HG03342 (cell line): ENCODE data around the gene TOP2A.
"Not testable (repeated sequence)": the region's sequence is repeated elsewhere in the genome, so short reads cannot be mapped to it uniquely, and the experiment has no call there.

Experiments used
- ATAC-seq: cut with Tn5 transposase; IDR thresholded peaks from one replicate; pipeline ENCODE4 v1.9.1; 2021; ENCODE audit warnings: mild to moderate bottlenecking, moderate library complexity; ENCODE audit not compliant: unreplicated experiment

TOP2A gene

DNA sequence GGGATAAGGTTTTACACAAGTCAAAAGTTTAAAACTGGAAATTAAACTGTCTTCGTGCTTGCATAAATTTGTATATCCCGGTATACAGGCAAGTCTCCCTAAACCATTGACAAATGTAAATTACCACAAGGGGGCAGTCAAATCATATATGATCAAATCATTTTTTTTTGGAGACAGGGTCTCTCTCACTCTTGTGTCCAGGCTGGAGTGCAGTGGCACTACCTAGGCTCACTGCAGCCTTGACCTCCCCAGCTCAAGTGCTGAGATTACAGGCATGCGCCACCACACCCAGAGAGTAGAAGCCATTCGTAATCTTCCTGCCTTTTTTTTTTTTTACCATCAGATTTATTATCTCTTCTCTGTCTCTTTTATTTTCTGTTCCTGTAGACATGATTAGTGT, 18.5 kb downstream of the TOP2A start:
- ATAC-seq: no peak

- not testable (repeated sequence) for ATAC-seq
Observed at GRCh38 chr17:40386555-40386954, 31.1 kb downstream of the TOP2A start.

GRCh38 chr17:40382251-40382650, 35.4 kb downstream of the TOP2A start:
- no peak for ATAC-seq

DNA sequence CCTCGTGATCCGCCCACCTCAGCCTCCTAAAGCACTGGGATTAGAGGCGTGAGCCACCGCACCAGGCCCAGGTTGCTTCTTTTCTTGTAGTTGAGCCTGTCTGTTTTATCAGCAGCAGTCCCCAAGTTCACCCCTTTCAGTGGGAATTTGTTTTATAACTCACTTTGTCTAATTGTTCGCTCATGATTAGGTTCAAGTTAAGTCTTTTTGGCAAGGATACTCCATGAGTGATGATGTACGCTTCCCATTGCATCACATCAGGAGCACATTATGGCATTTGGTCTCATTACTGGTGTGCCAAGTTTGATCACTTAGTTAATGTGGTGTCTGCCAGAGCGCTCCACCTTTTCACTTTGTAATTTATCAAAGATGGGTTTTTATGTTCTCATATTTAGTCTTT, 38.7 kb downstream of the TOP2A start:
- no peak for ATAC-seq

DNA sequence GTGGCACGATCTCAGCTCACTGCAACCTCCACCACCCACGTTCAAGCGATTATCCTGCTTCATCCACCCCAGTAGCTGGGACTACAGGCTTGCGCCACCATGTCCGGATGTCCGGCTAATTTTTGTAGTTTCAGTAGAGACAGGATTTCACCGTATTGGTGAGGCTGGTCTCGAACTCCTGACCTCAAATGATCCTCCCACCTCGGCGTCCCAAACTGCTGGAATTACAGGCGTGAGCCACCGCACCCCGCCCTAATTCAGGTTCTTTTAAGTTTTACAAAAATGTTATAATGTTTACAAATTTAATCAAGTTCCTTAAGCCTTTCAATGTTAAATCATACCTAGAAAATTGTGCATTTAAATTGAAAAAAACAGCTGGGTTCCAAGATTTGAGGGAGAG, 39.9 kb downstream of the TOP2A start:
- ATAC-seq: no peak

DNA sequence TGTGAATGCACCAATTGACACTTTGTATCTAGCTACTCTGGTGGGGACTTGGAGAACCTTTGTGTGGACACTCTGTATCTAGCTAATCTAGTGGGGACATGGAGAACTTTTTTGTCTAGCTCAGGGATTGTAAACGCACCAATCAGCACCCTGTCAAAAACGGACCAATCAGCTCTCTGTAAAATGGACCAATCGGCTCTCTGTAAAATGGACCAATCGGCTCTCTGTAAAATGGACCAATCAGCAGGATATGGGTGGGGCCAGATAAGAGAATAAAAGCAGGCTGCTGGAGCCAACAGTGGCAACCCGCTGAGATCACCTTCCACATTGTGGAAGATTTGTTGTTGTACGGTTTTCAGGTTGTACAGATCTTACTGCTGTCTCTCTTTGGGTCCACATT, 41.2 kb downstream of the TOP2A start:
- not testable (repeated sequence) for ATAC-seq

DNA sequence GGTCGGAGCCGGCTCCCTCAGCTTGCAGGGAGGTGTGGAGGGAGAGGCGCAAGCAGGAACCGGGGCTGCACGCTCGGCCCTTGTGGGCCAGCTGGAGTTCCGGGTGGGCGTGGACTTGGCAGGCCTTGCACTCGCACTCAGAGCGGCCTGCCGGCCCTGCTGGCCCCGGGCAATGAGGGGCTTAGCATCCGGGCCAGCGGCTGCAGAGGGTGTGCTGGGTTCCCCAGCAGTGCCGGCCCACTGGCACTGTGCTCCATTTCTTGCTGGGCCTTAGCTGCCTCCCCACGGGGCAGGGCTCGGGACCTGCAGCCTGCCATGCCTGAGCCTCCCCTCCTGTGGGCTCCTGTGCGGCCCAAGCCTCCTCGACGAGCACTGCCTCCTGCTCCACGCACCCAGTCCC, 41.9 kb downstream of the TOP2A start:
- ATAC-seq: not testable (repeated sequence)

DNA sequence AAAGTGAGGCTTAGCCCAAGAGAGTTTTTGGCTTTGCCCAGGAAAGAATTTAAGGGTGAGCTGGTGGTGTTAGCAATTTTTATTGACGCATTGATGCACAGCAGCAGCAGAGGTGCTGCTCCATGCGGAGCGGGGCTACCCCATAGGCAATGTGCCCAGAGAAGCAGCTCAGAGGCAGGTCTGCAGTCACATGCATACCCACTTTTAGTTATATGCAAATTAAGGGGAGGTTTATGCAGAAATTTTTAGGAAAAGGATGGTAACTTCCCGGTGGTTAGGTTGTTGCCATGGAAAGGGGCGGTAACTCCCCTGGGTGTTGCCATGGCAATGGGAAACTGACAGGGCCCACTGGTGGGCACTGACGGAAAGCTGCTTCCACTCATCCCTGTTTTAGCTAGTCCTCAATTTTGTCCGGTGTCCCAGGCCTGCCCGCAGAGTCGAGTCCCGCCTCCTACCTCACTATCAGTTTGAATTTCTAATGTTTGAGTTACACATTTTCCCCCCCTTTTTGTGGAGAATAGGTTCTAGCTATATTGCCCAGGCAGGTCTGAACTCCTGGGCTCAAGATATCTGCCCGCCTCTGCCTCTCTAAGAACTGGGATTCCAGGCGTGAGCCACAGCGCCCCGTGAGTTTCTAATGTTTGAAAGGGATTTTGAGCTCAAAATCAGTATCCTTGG, 42.7 kb downstream of the TOP2A start:
- no peak for ATAC-seq

- no peak for ATAC-seq
Observed at GRCh38 chr17:40373999-40374398, 43.7 kb downstream of the TOP2A start.

- no peak for ATAC-seq
Observed at GRCh38 chr17:40373324-40373723, 44.4 kb downstream of the TOP2A start.

DNA sequence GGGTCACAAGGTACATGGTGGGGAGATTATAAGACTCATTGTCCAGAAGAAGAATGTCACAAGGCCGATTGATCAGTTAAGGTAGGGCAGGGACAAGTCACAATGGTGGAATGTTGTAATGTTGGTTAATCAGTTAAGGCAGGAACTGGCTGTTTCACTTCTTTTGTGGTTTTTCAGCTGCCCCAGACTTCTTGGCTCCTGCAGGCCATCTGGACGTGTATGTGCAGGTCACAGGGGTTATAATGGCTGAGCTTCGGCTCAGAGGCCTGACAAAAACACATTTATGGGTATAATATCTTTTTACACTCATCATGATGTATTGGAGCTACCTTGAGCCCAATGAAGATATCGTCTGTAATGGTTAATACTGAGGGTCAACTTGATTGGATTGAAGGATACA, 45.1 kb downstream of the TOP2A start:
- not testable (repeated sequence) for ATAC-seq

DNA sequence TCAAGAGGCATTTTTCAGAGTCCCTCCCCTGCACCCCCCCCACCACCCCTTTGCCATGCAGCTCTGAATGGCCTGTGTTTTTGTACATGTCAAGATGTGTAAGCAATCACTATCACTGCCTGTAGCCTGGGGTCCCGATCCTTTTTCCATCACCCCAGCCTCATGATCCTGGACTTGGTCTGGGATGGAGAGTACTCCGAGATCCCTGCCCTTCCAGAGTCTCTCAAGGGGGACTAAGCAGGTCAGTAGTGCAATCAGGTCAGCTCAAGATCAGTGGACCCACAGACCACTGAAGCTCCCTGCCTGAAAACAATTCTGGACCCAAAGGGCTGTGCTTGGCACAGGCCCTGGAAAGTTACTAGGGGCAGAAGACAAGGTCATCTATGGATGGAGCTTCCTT, 45.7 kb downstream of the TOP2A start:
- ATAC-seq: no peak

GRCh38 chr17:40371261-40371929, 46.3 kb downstream of the TOP2A start:
- no peak for ATAC-seq

DNA sequence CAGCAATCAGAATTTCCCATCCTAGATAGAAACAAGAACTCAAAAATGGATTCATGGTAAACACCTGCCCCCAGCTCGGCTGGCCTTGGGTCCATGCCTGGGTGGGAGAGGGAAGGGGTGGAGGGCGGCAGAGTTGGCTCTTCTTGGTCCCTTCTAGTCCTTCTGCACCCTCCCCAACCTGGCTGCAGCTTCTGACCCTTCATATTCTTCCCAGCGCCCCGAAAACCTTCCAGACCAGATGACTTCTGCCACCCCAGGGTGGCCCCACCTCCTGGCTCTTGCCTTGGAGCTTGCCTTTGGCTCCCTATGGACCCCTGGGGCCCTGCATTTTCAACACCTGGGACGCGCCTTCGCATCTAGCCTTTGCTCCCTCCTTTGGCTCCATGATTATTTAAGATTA, 47.8 kb downstream of the TOP2A start:
- no peak for ATAC-seq

DNA sequence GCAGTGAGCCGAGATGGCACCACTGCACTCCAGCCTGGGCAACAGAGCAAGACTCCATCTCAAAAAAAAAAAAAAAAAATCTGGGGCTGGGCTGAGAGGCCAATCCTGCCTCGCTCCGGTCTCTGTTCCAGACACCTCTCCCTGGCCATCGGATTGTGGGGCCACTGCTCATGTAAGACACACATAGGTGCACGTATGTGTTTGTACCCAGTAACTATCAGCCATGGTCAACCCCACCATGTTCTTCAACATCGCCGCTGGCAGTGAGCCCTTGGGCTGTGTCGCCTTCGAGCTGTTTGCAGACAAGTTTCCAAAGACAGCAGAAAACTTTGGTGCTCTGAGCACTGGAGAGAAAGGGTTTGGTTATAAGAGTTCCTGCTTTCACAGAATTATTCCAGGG, 50.0 kb downstream of the TOP2A start:
- ATAC-seq: not testable (repeated sequence)

- no peak for ATAC-seq
Observed at GRCh38 chr17:40366861-40367518, 50.7 kb downstream of the TOP2A start.

- ATAC-seq: no peak
Observed at GRCh38 chr17:40366076-40366860, 51.4 kb downstream of the TOP2A start.

GRCh38 chr17:40364906-40365305, 52.8 kb downstream of the TOP2A start:
- ATAC-seq: no peak

DNA sequence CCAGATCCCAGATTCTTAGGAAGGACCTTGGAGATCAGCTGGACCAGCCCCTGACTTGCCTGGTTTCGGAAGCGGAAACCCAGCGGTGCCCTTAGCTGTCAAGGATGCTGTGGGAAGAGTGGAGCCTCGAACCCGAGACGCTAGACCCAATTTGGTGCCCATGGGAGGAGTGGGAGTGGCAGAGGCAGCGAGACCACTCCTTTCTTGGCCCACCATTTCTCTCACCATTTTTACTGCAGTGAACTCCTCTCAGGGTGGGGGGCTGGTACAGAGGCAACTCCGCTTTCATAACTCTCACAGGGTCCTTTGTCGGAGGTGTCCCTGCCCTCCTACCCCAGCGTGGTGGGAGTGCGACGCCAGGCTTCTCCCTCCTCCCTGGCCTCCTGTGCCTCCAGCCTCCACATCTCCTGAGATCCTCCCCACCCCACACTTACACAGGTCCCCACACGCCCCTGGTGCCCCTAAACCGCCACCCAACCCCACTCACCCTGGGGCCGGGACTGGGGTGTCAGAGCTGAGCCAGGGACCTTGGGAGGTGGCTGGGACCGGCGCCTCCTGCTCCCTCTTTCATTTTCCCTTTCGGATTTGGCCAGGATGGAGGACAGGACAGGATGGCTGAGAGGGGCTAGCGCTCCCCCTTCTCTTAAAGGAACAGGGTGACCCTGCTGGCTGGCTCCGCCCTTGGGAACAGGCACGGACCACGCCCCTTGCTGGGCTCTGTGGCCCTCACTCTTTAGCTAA, 53.4 kb downstream of the TOP2A start, which contains the start of gene GJD3:
Gene GJD3 (minus strand): TSS at position 617 of the 741 bp plus-strand sequence. CDS start 922 bp downstream, outside the sequence.
- no peak for ATAC-seq

- no peak for ATAC-seq
Observed at GRCh38 chr17:40363111-40363827, 54.4 kb downstream of the TOP2A start.
